ENCODE measurements around the gene NEK4. TPM values are rescaled to one million over a fixed set of nuclear protein-coding genes. Genes with fewer than 3 reads are reported as not detected.

Gene NEK4
- 8.8 and 9.3 TPM in 2 replicates for polyA plus RNA-seq (2012; rRNA removed)
- 8.5 and 10.0 TPM in 2 replicates for polyA plus RNA-seq (2012; cell fraction: cytosol; rRNA removed)
- 10.4 and 15.5 TPM in 2 replicates for polyA plus RNA-seq (2012; cell fraction: nucleus; rRNA removed)

- peak within 1 kb of the TSS; percentile 66 for H3K9ac ChIP-seq
- H3K4me2 ChIP-seq, result peak within 1 kb of the TSS; percentile 87
- WGBS (ENCODE audit: low lambda C conversion rate), result 2% methylated on average over 25 of the region's 67 CpGs
- H3K9me2 ChIP-seq, result no peaks in the 10 kb centered on the region
- peak within 1 kb of the TSS; percentile 95 for H2AFZ ChIP-seq (ENCODE audit: low read depth)
- no peaks in the 10 kb centered on the region for H3K9me3 ChIP-seq
- H3K36me3 ChIP-seq (replicated peaks in 1 of 2; ENCODE audit: control insufficient read depth in 1 of 2, insufficient read depth in 2 of 2, low read length in 1 of 2), result peaks cover 11 to 13% of the 10 kb centered on the region in 2 experiments
- H3K4me3 ChIP-seq (ENCODE audit: low read depth in 2 of 2, low read length in 1 of 2), result peak within 1 kb of the TSS; percentile 70 to 77
- peak; percentile 97 for DNase-seq
- no peaks in the 10 kb centered on the region for H4K20me1 ChIP-seq (ENCODE audit: insufficient read depth)
- TF ChIP-seq POLR2AphosphoS5 (IDR thresholded peaks at IDR 0.05; ENCODE audit: low read depth, low read length), result peak; percentile 97
- peak; percentile 81 for TF ChIP-seq MAX (IDR thresholded peaks at IDR 0.05; ENCODE audit: low read depth)
- TF ChIP-seq RFX5 (IDR thresholded peaks at IDR 0.05; ENCODE audit: low read length), result no peak
- peak; percentile 29; the same call in 1 of the 2 replicates for TF ChIP-seq ELF1 (IDR thresholded peaks at IDR 0.05)
- TF ChIP-seq JUND (IDR thresholded peaks at IDR 0.05), result no peak
- TF ChIP-seq GABPA (IDR thresholded peaks at IDR 0.05; ENCODE audit: low read depth), result peak; percentile 34; the same call in 1 of the 2 replicates
- TF ChIP-seq NRF1 (IDR thresholded peaks at IDR 0.05; ENCODE audit: low read depth, low read length), result peak; percentile 80
- TF ChIP-seq RAD21 (IDR thresholded peaks at IDR 0.05; ENCODE audit: low read length), result no peak
- peak; percentile 93 for TF ChIP-seq TAF1 (IDR thresholded peaks at IDR 0.05; ENCODE audit: borderline replicate concordance, low read depth, low read length)
- TF ChIP-seq YY1 (IDR thresholded peaks at IDR 0.05; ENCODE audit: low read depth), result peak; percentile 13; the same call in 1 of the 2 replicates
- TF ChIP-seq RXRA (IDR thresholded peaks at IDR 0.05; ENCODE audit: borderline replicate concordance, low read depth), result no peak
- TF ChIP-seq CHD2 (IDR thresholded peaks at IDR 0.05; ENCODE audit: low read length, partially characterized antibody), result peak; percentile 59
- 0 out of 2 replicates have a peak, but pooled peaks have one; percentile 13 for TF ChIP-seq CTCF (IDR thresholded peaks at IDR 0.05)
- TF ChIP-seq, protein P1, sequence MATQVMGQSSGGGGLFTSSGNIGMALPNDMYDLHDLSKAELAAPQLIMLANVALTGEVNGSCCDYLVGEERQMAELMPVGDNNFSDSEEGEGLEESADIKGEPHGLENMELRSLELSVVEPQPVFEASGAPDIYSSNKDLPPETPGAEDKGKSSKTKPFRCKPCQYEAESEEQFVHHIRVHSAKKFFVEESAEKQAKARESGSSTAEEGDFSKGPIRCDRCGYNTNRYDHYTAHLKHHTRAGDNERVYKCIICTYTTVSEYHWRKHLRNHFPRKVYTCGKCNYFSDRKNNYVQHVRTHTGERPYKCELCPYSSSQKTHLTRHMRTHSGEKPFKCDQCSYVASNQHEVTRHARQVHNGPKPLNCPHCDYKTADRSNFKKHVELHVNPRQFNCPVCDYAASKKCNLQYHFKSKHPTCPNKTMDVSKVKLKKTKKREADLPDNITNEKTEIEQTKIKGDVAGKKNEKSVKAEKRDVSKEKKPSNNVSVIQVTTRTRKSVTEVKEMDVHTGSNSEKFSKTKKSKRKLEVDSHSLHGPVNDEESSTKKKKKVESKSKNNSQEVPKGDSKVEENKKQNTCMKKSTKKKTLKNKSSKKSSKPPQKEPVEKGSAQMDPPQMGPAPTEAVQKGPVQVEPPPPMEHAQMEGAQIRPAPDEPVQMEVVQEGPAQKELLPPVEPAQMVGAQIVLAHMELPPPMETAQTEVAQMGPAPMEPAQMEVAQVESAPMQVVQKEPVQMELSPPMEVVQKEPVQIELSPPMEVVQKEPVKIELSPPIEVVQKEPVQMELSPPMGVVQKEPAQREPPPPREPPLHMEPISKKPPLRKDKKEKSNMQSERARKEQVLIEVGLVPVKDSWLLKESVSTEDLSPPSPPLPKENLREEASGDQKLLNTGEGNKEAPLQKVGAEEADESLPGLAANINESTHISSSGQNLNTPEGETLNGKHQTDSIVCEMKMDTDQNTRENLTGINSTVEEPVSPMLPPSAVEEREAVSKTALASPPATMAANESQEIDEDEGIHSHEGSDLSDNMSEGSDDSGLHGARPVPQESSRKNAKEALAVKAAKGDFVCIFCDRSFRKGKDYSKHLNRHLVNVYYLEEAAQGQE (IDR thresholded peaks at IDR 0.05; ENCODE audit: low read depth, low read length), result peak; percentile 71
- TF ChIP-seq SIN3A (IDR thresholded peaks at IDR 0.05; ENCODE audit: borderline replicate concordance, low read depth, low read length), result peak; percentile 84; the same call in 1 of the 2 replicates
- TF ChIP-seq TEAD4 (IDR thresholded peaks at IDR 0.05; ENCODE audit: borderline replicate concordance, insufficient read depth), result no peak
- peak; percentile 85 for TF ChIP-seq MXI1 (IDR thresholded peaks at IDR 0.05; ENCODE audit: low read depth, low read length)
- H3K27me3 ChIP-seq (ENCODE audit: insufficient read depth), result no peaks in the 10 kb centered on the region
- no peaks in the 10 kb centered on the region for H3F3A ChIP-seq (replicated peaks; ENCODE audit: insufficient read depth)
- CTCF ChIA-PET, result no interaction called here
- H3K79me2 ChIP-seq (ENCODE audit: insufficient read depth), result peaks cover 29% of the 10 kb centered on the region
- peak within 1 kb of the TSS; percentile 31 to 87; a peak in 3 of 4 replicates for H3K27ac ChIP-seq (ENCODE audit: low read depth in 2 of 2, low read length in 1 of 2)
- H3K4me1 ChIP-seq (ENCODE audit: control insufficient read depth in 1 of 2, insufficient read depth in 2 of 2, low read depth in 1 of 2, low read length in 1 of 2), result peaks cover 0 to 13% of the 10 kb centered on the region in 2 experiments; a peak in 2 of 4 replicates
- POLR2A ChIA-PET, result interaction anchor here (0.7 to 1.0 kb wide), 4 partner anchors 9 to 61 kb away, joined by 3 to 6 read pairs (median 6); no protein-coding TSS in a partner anchor
These were observed at the start of gene NEK4 for GRCh38 chr3:52770496-52771333. Gene NEK4, minus strand, starts transcription at chr3:52770940. Its CDS starts 194 bp downstream, at chr3:52770746.
